GM21576 (cell line): ENCODE results near the gene SLTM.
"Not testable (repeated sequence)": the region's sequence is repeated elsewhere in the genome, so short reads cannot be mapped to it uniquely, and the experiment has no call there.

ENCODE experiments used
- ATAC-seq: cut with Tn5 transposase; IDR thresholded peaks from one replicate; pipeline ENCODE4 v1.9.1; 2021; ENCODE audit warnings: mild to moderate bottlenecking, moderate library complexity; ENCODE audit not compliant: unreplicated experiment

SLTM gene

DNA sequence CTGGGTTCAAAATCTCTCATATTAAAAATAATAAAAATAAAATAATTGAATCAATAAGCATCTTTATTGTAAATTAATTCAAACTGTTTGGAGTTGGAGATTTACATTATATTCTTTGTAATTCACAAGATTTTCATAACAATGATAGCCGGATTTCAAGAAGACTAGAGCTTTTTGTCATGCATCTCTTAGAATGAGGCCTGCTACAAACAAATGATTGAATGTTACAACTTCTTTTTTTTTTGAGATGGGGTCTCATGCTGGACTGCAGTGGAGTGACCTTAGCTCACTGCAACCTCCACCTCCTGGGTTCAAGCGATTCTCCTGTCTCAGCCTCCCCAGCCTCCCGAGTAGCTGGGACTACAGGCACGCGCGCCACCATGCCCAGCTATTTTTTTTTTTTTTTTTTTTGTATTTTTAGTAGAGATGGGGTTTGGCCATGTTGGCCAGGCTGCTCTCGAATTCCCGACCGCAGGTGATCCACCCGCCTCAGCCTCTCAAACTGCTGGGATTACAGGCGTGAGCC, 3.5 kb downstream of the SLTM start:
- no peak for ATAC-seq

DNA sequence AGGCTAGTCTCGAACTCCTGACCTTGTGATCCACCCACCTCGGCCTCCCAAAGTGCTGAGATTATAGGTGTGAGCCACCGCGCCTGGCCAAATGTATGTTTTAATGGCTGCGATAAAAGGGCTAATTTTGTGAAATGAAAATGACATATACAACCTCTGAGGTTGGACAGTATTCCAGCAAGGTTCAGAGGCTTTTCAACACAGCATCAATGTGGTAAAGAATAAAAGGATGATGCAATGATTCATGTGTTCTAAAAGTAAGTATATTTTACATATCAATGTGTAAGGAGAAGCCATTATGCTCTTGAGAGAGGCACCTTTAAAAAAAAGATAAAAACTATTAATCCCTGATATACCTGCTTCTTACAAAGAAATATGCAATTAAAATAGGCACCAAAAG, 6.7 kb downstream of the SLTM start:
- ATAC-seq: no peak

DNA sequence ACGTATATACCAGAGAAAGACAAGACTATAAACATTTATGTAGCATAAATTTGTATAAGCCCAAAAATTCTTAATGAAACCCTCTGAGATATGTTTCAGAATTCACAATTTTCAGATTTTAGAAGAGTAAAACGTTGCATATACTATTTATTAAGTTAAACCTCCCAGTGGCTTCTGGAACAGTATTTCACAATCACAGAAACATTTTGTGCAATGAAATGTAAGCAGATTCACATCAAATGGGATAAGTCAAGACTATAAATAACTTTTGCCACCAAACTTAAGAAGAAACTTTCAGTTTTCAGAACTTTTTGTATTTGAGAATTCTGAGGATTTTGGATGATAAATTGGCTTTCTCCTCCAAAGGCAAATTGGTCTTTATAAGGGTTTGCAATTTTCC, 9.2 kb downstream of the SLTM start:
- ATAC-seq: no peak

DNA sequence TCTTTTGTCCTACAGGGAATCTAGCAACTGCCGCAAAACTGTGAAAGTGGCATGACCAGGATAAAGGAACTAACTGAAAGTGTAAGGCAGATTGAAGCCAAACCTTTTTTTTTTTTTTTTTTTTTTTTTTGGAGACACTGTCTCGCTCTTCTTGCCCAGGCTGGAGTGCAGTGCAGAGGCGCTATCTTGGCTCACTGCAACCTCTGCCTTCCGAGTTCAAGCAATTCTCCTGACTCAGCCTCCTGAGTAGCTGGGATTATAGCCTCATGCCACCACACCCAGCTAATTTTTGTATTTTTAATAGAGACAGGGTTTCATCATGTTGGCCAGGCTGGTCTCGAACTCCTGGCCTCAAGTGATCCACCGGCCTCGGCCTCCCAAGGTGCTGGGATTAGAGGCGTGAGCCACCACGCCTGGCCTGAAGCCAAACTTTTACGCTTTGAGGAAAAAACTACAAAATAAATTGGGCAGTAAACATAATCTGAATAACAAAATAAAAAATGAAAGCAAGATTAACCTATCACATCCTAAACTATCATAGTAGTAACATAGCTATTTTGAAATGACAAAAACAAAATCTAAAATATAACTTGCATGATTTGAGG, 9.7 kb downstream of the SLTM start:
- ATAC-seq: no peak

DNA sequence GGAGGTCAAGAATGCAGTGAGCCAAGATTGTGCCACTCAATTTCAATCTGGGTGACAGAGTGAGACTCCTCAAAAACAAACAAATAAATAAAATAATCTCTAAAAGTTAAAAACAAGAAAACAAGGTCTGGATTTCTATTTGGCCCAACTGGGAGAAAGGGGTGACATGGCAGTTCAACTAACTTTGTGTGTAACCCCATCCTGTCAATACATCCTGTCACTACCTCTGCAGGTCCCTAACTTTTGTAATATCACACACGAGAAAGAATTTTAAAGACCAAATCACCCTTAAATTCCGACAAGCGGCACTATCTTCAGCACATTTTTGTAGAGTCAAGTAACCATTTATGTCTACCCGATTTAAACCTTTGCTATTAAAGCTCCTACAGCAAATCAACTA, 10.2 kb downstream of the SLTM start:
- ATAC-seq: no peak

DNA sequence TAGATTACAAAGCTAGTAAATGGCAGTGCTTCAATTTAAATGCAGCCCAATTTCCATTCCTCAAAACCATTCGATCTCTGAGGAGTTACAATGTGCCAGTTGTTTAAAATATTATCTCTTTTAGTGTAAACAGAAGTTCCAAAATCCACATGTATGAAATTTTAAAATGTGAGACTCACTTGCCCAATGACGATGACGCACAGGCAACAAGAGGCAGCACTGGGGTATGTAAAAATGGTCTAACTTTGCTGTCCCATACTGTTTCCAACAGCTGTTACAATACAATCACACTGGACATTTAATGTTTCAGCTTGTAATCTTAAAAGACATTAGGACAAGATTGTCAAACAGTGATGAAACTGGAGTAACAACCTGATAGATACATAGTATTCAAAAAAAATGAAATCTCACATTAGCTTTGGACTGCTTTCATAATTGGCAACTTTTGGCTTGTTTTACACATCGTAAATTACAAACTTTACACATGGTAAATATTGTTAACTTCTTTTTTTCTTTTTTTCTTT, 12.2 kb downstream of the SLTM start:
- ATAC-seq: no peak

DNA sequence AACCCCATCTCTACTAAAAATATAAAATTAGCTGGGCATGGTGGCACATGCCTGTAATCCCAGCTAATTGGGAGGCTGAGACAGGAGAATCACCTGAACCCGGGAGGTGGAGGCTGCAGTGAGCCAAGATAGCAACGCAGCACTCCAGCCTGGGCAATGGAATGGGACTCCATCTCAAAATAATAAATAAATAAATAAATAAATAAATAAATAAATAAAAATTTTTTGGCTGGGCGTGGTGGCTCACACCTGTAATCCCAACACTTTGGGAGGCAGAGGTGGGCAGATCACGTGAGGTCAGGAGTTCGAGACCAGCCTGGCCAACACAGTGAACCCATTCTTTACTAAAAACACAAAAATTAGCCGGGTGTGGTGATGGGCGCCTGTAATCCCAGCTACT, 13.0 kb downstream of the SLTM start:
- ATAC-seq: not testable (repeated sequence)

DNA sequence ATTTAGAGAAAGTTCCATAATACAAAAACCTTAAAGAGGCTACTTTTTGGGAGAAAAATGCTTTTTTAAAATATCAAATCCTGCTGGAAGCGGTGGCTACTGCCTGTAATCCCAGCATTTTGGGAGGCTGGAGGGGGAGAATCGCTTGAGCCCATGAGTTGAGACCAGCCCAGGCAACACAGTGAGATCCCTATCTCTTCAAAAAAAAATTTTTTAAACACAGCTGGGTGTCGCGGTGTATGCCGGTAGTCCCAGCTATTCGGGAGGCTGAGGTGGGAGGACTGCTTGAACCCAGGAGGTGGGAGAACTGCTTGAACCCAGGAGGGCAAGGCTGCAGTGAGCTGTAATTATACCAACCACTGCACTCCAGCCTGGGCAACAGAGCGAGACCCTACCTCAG, 14.2 kb downstream of the SLTM start:
- ATAC-seq: no peak

DNA sequence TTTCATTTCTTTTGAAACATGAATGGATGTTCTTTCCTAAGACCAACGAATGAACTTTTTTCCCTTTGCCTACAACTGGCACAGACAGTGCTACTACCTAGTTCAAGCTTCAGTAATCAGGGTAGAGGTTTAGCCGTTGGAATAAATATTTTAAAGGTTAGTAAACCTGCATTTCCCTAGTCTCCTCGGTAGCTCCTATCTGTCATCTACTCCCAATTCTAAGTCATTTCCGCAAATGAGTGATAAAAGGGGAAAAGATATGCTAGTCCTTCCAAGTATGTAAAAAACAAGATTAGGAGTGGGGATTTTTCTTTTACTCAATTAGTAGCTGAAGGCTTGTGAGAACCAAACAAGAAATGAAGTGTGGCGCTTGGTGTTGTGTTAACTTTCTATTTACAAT, 15.2 kb downstream of the SLTM start:
- no peak for ATAC-seq

DNA sequence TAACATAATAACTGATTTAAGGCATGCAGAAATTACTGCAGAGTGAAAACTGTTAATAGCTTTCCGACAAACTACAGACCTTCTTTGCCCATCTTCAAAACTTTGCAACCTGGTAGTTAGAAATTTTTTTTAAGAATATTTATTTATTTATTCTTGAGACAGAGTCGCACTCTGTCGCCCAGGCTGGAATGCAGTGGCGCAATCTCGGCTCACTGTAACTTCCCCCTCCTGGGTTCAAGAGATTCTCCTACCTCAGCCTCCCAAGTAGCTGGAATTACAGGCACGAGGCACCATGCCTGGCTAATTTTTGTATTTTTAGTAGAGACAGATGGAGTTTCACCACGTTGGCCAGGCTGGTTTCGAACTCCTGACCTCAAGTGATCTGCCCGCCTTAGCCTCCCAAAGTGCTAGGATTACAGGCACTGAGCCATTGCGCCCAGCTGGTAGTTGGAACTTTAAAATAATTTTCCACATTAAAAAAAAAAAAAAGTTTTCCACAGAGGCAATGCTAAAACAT, 15.8 kb downstream of the SLTM start:
- not testable (repeated sequence) for ATAC-seq

DNA sequence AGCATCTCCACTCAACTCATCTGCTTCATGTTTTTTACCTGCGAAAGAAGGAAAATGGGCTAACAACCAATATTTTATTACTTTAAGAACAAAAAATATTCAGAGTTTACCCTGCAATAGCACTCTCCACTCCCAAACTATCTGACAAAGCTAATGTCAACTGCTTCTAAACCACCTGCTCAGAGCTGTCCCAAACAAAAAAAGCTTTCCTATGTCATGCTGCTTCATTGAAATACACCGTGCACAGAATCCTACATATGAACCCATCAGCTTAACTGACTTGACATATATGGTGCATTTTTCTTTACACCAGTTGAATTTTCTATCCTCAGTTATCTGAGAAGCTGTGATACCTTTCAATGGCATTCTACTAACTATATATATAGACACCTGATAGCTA, 16.5 kb downstream of the SLTM start:
- ATAC-seq: no peak

DNA sequence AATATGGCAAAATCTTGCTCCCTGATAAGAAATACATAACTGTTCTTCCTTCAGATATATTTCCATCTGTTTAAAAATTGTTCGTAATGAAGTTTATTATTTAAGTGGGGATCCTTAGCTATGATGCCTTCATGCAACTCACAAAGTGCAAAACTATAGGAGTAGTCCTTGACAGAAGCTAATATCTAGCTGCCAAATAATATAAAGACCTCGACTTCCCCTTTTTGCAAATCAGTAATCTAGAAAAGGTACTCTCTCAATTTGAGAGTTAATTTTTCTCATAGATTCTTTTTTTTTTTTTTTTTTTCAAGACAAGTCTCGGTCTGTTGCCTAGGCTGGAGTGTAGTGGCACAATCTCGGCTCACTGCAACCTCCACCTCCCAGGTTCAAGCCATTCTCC, 23.0 kb downstream of the SLTM start:
- no peak for ATAC-seq

DNA sequence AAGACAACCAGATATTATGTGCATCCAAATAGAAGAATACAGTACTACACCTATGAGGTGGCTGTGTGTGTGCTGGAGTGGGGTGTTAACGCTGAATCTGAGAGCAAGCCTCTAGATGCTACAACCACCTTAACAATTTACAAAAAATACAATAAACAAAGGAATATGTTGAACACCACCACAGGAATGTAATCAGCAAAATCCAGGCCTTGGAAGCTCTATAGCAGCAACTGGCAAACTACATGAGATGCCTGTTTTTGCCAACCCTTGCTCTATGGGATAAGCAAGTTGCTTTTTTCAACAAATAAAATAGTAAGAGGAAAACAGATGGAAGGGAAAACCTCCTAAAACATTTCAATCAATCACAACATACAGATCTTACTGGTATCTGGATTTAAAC, 23.9 kb downstream of the SLTM start:
- ATAC-seq: no peak

DNA sequence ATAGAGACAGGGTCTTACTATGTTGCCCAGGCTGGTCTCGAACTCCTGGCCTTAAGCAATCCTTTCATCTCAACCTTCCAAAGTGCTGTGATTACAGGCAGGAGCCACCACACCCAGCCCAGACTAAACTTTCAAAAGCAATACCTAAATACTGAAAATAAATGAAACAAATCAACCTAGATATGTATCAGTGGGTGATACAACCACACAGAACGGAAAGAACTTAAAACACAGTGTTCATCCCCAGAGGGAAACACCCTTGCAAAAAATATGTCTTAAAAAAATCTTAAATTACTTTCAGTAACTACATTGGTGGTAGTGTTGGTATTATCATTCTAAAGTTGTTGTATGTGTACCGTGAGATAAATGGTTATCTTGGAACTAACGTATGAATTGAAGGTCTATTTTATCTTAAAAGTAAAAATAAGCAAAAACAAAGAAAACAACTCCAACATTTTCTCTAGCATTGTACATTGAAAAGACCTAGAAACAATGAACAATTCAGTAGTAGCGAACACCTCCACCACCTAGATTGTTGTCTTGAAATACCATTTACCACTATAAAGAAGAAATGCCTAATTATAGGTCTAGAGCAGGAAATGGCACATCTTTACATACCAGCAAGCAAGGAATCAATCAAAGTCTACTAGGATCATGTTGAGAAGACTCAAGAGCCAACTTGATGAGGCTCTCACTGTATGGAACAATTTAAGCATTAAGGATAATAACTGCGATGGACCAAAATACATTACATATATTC, 24.7 kb downstream of the SLTM start:
- no peak for ATAC-seq

DNA sequence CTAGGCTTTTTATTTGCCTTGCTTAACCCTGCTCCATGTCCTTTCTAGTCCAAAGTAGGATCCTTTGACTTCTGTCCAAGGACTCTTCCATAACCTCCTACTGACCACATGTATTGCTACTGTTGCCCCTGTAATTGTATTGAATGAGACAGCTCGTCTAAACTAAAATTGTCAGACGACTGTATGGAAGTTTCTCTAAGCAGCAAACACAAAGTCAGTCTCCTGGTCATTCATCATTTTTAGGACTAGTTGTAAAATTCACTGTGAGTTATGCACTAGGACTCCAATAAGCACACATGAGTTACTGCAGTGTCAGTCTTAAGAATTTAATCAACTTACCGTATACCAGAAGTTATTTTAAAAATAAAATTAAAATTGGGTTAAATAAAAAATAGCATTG, 32.8 kb downstream of the SLTM start:
- no peak for ATAC-seq

DNA sequence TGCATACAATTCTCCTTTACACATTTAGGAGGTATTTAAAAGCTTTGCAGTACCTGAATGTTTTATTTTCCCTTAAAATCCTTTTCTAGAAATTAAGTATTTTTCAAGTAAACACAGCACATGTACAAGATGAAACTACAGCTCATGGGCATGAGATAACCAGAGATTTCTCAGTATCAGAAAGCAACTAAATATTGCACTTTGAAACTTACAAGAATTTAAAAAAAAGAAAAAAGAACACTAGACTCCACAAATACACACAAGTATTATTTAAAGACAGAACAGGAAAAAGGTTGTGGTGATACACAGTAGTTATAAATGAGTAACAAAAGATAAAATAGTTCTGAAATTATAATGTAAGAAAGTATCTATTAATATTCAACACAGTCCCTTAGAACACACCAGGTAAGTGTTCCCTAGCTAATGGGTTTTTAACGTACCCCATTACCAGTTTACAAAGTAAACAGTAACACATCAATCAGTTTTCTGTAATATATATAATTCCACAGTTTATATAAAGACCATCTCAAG, 35.3 kb downstream of the SLTM start:
- ATAC-seq: no peak

DNA sequence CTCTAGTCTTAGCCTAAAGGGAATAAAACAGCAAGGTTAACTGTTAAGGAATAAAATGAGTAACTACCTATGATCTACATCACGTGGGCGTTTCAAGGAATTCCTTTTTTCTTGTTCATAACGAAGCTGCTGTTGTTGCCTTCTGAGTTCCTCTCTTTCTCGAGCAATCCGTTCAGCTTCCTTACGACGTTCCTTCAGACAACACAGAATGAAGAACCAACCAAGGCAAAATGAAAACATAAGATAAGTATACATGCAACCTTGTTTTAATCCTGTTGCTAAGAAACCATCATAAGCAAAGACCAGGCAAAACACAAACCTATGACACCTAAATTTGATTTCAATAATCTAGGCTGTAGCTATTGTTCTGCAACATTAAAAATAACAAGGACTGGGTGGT, 44.1 kb downstream of the SLTM start:
- no peak for ATAC-seq

DNA sequence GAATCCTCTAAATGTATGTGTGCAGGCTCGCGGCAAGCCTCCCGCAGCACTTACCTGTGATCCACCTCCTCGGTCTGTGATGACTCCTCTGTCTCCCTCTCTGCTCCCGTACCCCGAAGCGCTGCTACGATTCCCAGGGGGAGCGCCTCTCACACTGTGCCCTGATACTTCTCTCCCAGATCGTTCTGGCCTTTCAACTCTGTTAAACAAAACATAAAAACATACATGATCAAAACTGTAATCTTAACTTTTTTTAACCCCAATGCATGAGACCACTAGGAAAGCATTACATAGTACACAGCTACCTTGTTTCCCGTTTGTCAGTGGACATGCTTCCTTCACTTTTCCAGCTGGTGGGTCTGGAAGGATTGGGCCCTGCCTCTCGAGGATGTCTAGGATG, 46.6 kb downstream of the SLTM start:
- ATAC-seq: no peak

DNA sequence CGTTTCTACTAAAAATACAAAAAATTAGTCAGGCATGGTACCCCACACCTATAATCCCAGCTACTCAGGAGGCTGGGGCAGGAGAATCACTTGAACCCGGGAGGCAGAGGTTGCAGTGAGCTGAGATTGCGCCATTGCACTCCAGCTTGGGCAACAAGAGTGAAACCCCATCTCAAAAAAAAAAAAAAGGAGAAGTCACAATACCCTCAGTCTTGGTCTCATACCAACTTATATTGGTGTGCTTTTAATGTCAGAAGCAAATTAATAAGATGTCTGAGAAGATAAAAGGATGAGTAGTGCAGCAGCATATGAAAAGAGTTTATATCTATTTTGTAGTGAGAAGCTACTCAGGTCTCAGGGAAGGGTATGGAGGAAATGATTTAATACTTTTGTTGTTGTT, 49.6 kb downstream of the SLTM start:
- ATAC-seq: not testable (repeated sequence)

DNA sequence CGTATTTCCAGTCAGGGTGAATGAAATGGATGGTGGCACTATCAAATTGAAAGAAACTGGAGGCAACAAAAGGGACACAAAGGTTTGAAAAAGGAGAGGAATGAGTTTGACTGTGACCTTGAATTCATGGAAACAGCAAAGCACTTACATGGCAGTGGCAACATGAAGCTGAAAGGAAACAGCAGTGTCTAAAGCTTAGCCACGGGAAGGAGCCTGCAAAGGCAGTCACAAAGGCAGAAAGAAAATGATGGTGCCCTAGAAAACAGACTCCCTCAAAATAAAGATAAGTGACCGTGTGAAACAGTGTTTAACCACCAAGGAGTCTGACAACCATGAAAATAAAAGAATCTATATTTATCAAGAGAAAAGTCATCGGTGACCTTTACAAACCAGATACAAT, 51.2 kb downstream of the SLTM start:
- no peak for ATAC-seq

DNA sequence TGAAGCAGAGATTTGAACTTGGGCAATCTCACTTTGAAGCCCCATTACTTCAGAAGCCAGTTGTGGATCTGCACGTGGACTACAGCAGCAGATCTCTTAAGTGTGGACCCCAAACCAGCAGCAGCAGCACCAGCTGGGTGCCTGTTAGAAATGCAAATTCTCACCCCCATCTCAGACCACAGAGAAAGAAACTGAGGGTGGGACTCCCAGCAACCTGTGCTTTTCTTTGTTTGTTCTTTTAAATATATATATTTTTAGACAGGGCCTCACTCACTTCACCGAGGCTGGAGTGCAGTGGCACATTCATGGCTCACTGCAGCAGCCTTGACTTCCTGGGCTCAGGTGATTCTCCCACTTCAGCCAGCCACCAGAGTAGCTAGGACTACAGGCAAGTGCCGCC, 53.2 kb downstream of the SLTM start:
- no peak for ATAC-seq
